HepG2 (cell line): ENCODE data around the gene TMCO6. TPM values are rescaled to one million over a fixed set of nuclear protein-coding genes. Genes with fewer than 3 reads are reported as not detected.

Experiments
- CTCF ChIP-seq: sonication (generic); formaldehyde crosslinking; IDR thresholded peaks from 2 replicates; pipeline ENCODE4 v1.5.0; 2020; ENCODE audit warnings: mild to moderate bottlenecking, missing genetic modification reagents, moderate library complexity
- PATZ1 ChIP-seq: sonication (generic); formaldehyde crosslinking; IDR thresholded peaks from 2 replicates; pipeline ENCODE4 v1.4.0; 2020; ENCODE audit warnings: missing genetic modification reagents
- PAXIP1 ChIP-seq: sonication (generic); formaldehyde crosslinking; conservative IDR thresholded peaks from 2 replicates; pipeline ENCODE4 v1.4.0; 2020; ENCODE audit warnings: mild to moderate bottlenecking, missing genetic modification reagents, moderate library complexity
- RBAK ChIP-seq: sonication (generic); formaldehyde crosslinking; IDR thresholded peaks from 2 replicates; pipeline ENCODE4 v1.5.1; 2020; ENCODE audit warnings: mild to moderate bottlenecking, missing genetic modification reagents
- ZNF543 ChIP-seq: sonication (generic); formaldehyde crosslinking; IDR thresholded peaks from 2 replicates; pipeline ENCODE4 v1.4.0; 2020; ENCODE audit warnings: mild to moderate bottlenecking, missing genetic modification reagents
- ZSCAN12 ChIP-seq: sonication (generic); formaldehyde crosslinking; IDR thresholded peaks from 2 replicates; pipeline ENCODE4 v1.9.0; 2021; ENCODE audit warnings: mild to moderate bottlenecking, missing genetic modification reagents
- polyA plus RNA-seq, 8 experiments: library from polyadenylated mRNA; depleted of rRNA in 3 of 8; stranded (reverse) in 7 of 8; unstranded in 1 of 8; fragments of >200 nt; fragmentation: Illumina TruSeq in 4 of 8; extraction: Trizol in 4 of 8; gene quantifications; 2 replicates each; pipeline versions ENCODE4 v1.2.1 to v1.2.3, GENCODE V29; 2011 to 2016; ENCODE audit warnings: low read depth in 4 of 8, missing spikeins in 1 of 8, mixed read lengths in 1 of 8; ENCODE audit not compliant: insufficient read depth in 1 of 8
- total RNA-seq, 5 experiments: library from RNA; depleted of rRNA; stranded (reverse); fragments of >200 nt; fragmentation: Illumina TruSeq; extraction: Trizol; gene quantifications; 2 replicates each; pipeline ENCODE4 v1.2.3, GENCODE V29; 2016; ENCODE audit warnings: low read depth in 1 of 5

TMCO6 gene
- total and polyA plus RNA-seq, 2 of the 13 experiments (the other 11 are each of a cell fraction or from before 2014, with no cell fraction given), result 16.6 to 28.2 TPM

- TF ChIP-seq CTCF (CRISPR knock-in tag) (no peak), PAXIP1 (no peak), ZNF543 (CRISPR knock-in tag) (no peak), RBAK (CRISPR knock-in tag) (no peak), PATZ1 (no peak), ZSCAN12 (CRISPR knock-in tag) (no peak)
- TF ChIP-seq, all 625 proteins: peak for 0
Observed at GRCh38 chr5:140622301-140622700, 16.9 kb upstream of the TMCO6 start (continued).
